Stomach (tissue), 4 donors: ENCODE results near the gene STK39.

Experiments
- POLR2A ChIP-seq, 4 donors: fragments of 450-650 bp; IDR thresholded peaks; one replicate each; pipeline ENCODE4 v1.6.1; 2016; ENCODE audit warnings: antibody characterized with exemption in 4 of 4, control low read depth in 2 of 4, mild to moderate bottlenecking in 1 of 4, moderate library complexity in 1 of 4
- TF ChIP-seq, protein P1 (sequence below), 7 experiments: fragments of 450-650 bp in 4 of 7; fragments of 200-600 bp in 3 of 7; sonication (generic) in 3 of 7; IDR thresholded peaks; one replicate each; pipeline ENCODE4 v1.5.1; 2016 to 2019; ENCODE audit warnings: antibody characterized with exemption in 7 of 7, control low read depth in 2 of 7, mild to moderate bottlenecking in 1 of 7

DNA sequence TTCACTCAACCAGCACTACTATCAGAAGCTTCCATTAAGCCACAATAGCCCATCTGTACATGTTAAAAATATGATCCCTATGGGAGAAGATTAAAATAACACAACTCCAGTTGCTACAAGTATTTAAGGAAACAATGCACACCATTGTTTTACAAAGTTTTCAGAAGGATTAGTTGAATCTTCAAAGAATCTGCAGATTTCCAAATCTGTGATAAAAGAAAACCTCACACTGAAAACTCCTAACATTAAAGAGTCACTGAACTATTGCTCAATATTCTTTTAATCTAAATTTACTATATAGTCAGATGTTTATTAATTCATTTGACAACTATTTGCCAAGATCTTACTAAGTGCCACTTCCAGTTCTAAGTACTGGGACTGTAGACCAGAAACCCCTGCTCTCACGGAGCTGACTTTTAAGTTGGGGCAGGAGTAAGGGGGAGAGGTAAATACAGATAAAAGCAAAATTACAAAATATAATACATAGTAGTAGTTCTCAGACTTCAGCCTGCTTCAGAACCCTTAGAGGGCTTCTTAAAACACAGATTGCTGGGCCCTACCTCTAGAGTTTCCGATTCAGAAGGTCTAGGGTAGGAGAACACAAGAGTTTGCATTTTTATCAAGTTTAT is 94.4 kb downstream of the STK39 start:
- TF ChIP-seq, protein P1, sequence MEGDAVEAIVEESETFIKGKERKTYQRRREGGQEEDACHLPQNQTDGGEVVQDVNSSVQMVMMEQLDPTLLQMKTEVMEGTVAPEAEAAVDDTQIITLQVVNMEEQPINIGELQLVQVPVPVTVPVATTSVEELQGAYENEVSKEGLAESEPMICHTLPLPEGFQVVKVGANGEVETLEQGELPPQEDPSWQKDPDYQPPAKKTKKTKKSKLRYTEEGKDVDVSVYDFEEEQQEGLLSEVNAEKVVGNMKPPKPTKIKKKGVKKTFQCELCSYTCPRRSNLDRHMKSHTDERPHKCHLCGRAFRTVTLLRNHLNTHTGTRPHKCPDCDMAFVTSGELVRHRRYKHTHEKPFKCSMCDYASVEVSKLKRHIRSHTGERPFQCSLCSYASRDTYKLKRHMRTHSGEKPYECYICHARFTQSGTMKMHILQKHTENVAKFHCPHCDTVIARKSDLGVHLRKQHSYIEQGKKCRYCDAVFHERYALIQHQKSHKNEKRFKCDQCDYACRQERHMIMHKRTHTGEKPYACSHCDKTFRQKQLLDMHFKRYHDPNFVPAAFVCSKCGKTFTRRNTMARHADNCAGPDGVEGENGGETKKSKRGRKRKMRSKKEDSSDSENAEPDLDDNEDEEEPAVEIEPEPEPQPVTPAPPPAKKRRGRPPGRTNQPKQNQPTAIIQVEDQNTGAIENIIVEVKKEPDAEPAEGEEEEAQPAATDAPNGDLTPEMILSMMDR (IDR thresholded peaks at IDR 0.05), result no peak
- no peak for TF ChIP-seq POLR2A (IDR thresholded peaks at IDR 0.05)
